ENCODE data around the gene TSPO2. TPM values are rescaled to one million over a fixed set of nuclear protein-coding genes. Genes with fewer than 3 reads are reported as not detected.

TSPO2 gene
- total and polyA plus RNA-seq, 2 experiments from 2014 or later = not detected

DNA sequence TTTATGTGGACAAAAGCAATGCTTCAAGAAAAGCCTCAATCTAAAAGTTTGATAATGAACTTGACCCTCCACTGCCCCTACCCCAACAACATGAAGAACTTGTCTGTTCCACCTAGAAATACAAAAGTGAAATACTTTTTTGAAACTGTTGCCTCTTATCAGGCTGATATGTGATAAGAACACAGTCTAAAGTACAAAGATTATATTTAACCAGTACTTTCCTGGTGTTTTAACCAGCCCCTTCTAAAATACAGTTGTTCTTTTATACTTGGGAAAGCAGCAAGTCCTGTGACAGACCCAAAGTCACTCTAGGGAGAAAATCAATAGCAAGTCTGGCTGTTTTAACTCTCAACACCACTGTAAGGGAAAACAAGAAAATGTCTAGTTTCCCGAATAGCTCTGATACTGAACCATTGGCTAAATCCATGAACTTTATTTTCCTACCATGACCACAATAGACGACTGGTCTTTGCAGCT, 23.3 kb downstream of the TSPO2 start:
- peaks cover 13% of the 10 kb centered on the region for H3K36me3 ChIP-seq
- peak overlapping the region; percentile 98 for H3K27ac ChIP-seq
- no peaks in the 10 kb centered on the region for H3K9me3 ChIP-seq (ENCODE audit: low read depth)
- DNase-seq (ENCODE audit: low read depth in 1 of 2, low spot score in 1 of 2) = no peak
- peaks cover 61% of the 10 kb centered on the region for H3K4me1 ChIP-seq (ENCODE audit: low read depth)
- no peak overlapping the region for H3K4me3 ChIP-seq
- TF ChIP-seq, protein P1, sequence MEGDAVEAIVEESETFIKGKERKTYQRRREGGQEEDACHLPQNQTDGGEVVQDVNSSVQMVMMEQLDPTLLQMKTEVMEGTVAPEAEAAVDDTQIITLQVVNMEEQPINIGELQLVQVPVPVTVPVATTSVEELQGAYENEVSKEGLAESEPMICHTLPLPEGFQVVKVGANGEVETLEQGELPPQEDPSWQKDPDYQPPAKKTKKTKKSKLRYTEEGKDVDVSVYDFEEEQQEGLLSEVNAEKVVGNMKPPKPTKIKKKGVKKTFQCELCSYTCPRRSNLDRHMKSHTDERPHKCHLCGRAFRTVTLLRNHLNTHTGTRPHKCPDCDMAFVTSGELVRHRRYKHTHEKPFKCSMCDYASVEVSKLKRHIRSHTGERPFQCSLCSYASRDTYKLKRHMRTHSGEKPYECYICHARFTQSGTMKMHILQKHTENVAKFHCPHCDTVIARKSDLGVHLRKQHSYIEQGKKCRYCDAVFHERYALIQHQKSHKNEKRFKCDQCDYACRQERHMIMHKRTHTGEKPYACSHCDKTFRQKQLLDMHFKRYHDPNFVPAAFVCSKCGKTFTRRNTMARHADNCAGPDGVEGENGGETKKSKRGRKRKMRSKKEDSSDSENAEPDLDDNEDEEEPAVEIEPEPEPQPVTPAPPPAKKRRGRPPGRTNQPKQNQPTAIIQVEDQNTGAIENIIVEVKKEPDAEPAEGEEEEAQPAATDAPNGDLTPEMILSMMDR (IDR thresholded peaks at IDR 0.05; ENCODE audit: low read depth, low read length) = no peak
- H3K27me3 ChIP-seq = no peaks in the 10 kb centered on the region

DNA sequence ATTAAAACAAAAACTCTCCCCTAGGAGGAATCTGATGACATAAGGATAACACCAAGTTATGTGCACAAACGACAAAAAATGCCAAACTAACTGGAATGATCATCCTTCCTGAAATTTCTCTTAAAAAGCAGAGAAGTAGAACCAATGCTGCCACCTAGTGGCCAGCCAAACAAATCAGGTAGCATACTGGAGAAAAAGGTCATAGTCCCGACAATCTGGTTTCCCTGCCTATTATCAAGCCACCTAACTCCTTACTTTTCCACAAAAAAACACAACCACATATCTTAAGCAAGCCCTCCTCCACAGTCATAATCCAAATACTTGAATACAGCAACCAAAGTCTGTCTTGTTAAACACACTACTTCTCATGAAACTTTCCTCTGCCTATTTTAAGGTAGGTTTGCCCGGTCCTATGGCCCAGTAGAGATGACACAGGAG, 24.6 kb downstream of the TSPO2 start:
- H3K9me3 ChIP-seq (ENCODE audit: low read depth) = no peaks in the 10 kb centered on the region
- TF ChIP-seq, protein P1 (IDR thresholded peaks at IDR 0.05; ENCODE audit: low read depth, low read length) = peak; percentile 77
- H3K36me3 ChIP-seq = peaks cover 13% of the 10 kb centered on the region
- peak; percentile 81 to 89 for DNase-seq (ENCODE audit: low read depth in 1 of 2, low spot score in 1 of 2)
- no peak overlapping the region for H3K4me3 ChIP-seq
- H3K4me1 ChIP-seq (ENCODE audit: low read depth) = peaks cover 53% of the 10 kb centered on the region
- no peaks in the 10 kb centered on the region for H3K27me3 ChIP-seq
- H3K27ac ChIP-seq = no peak overlapping the region

DNA sequence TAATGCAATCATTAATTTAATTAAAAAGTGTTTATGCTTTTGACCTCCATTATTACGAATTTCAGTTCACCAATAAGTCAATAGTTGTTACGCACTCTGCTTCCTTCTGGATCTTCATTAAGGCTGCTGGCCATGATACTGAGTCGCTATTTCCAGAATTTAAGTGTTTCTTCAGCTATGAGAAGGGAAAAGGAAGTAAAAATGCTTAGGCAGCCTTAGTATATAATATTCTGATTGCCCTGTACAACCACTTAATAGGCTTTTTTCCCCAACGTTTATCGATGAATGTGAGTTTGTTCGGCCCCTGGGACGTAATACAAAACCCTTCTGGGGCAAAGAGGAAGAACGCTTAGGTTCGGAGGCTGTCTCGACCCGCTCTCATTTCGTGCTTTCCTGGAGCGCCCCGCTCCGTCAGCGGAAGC, 29.2 kb downstream of the TSPO2 start:
- Histone ChIP-seq H3K4me1 (ENCODE audit: low read depth) (peaks cover 30% of the 10 kb centered on the region), H3K36me3 (no peaks in the 10 kb centered on the region), H3K27me3 (no peaks in the 10 kb centered on the region), H3K4me3 (peak overlapping the region; percentile 62), H3K9me3 (ENCODE audit: low read depth) (no peaks in the 10 kb centered on the region), H3K27ac (peak overlapping the region; percentile 99)
- no peak for DNase-seq (ENCODE audit: low read depth in 1 of 2, low spot score in 1 of 2)
- TF ChIP-seq, protein P1 (IDR thresholded peaks at IDR 0.05; ENCODE audit: low read depth, low read length) = peak; percentile 21

DNA sequence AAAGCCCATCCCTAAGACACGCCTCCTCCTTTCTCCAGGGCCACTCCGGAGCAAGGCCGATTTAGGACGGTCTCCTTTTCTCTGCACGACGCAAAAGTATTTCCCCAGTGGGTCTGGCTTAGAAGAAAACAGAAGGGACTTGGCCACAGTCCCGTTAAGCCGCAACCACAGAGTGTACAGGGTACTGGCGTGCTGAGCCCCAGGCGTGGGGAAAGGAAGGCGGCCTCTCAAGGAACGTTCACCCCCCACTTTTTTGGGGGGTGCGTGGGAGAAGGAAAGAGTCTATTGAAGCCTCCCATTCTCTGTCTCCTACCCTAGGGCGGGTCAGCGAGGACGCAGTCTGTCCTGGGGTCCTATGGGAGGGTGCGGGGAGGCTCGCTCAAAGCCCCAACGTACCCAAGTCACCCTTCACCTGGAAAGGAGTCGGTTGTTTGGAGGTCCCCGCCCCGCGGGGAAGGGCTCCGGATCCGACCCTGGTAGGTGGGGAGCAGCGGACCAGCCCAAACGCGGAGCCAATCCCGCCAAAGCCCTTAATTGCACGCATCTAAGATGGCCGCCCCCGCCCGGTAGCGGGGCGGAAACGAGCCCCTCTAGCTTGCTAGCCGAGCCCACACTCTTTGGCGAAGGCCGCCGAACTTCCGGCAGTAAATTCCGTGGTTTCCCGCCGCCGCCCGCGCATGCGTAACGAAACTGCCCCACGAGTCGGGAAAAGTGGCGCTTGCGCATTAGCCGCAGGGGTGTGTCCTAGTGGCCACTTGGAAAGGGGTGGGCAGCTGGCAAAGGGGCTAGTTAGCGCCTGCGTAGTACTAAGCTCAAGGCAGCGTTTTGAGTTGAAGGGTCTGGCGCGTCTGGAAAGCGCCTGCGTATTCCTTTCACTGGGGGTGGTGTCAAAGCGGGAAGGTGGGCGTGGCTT, 29.9 kb downstream of the TSPO2 start, which contains the start of gene OARD1:
Gene OARD1, minus strand, starts transcription at position 434 of the 913 bp plus-strand sequence. CDS start 722 bp downstream, outside the sequence.
- TF ChIP-seq, protein P1 (IDR thresholded peaks at IDR 0.05; ENCODE audit: low read depth, low read length) = no peak
- Histone ChIP-seq H3K4me3 (peak within 1 kb of the TSS; percentile 83), H3K36me3 (no peaks in the 10 kb centered on the region), H3K9me3 (ENCODE audit: low read depth) (no peaks in the 10 kb centered on the region), H3K4me1 (ENCODE audit: low read depth) (peaks cover 29% of the 10 kb centered on the region), H3K27ac (peak within 1 kb of the TSS; percentile 99), H3K27me3 (no peaks in the 10 kb centered on the region)
- DNase-seq (ENCODE audit: low read depth in 1 of 2, low spot score in 1 of 2) = peak; percentile 99 to 100

DNA sequence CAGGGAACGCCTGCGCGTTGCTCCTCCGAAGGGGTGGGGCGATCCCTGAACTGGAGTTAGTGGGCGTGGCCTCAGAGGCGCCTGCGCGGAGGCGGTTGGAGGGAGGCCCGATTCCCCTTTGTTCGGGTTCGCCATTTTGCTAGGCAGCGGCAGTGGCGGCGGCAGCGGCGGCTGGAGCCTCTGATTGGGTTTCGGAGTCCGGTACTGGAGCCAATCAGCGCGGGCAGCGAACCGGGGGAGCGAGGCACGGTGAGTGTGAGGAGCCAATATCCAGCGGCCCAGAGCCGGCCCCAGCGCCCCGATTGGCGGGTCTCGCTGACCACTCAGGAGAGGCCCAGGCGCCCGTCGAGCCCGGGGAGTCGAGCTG, 30.6 kb downstream of the TSPO2 start, which contains the start of gene NFYA:
Gene NFYA, plus strand, starts transcription at position 139 of the 367 bp plus-strand sequence. CDS start 6,116 bp downstream, outside the sequence.
- H3K4me1 ChIP-seq (ENCODE audit: low read depth) = peaks cover 29% of the 10 kb centered on the region
- peak within 1 kb of the TSS; percentile 99 for H3K27ac ChIP-seq
- peak in 1 of 2 donors; percentile 100 for DNase-seq (ENCODE audit: low read depth in 1 of 2, low spot score in 1 of 2)
- H3K27me3 ChIP-seq = no peaks in the 10 kb centered on the region
- H3K9me3 ChIP-seq (ENCODE audit: low read depth) = no peaks in the 10 kb centered on the region
- no peaks in the 10 kb centered on the region for H3K36me3 ChIP-seq
- TF ChIP-seq, protein P1 (IDR thresholded peaks at IDR 0.05; ENCODE audit: low read depth, low read length) = no peak
- H3K4me3 ChIP-seq = peak within 1 kb of the TSS; percentile 83
